ENCODE data around the gene RPTOR. TPM values are rescaled to one million over a fixed set of nuclear protein-coding genes. Genes with fewer than 3 reads are reported as not detected.

RPTOR gene
- total RNA-seq, 1 experiment from 2014 or later: 25.1 TPM

DNA sequence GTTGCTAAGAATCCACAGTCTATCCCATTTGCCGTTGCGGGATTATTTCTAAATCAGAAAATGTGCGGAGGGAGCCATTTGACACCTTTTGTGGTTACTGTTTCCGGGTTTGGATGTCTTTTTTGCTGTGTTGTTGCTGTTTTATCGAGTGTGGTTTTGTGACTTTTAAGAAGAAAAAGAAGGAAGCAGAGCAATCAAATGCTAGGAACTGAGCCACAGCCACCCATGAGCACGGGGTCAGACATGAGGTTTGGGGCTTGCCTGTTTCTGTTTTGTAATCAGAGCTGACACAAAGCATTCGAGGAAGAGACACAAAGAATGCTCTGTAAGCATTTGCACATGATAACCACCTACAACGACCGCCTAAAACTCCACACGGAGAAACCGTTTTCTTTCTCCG, 393.9 kb downstream of the RPTOR start:
- Histone ChIP-seq H3K27me3 (ENCODE audit: insufficient read depth, low read length) (no peaks in the 10 kb centered on the region), H2BK20ac (ENCODE audit: low read depth, low read length, poor library complexity, severe bottlenecking) (no peak overlapping the region), H3K27ac (ENCODE audit: insufficient read length, low read depth, low read length) (no peak overlapping the region), H2BK5ac (ENCODE audit: insufficient read length, low read length) (no peak overlapping the region), H2BK15ac (ENCODE audit: low read depth, low read length) (no peak overlapping the region), H4K8ac (replicated peaks; ENCODE audit: insufficient read length, low read depth, low read length) (no peak overlapping the region), H4K20me1 (ENCODE audit: control insufficient read depth, insufficient read depth, insufficient read length) (peaks cover 4% of the 10 kb centered on the region), H3K79me1 (ENCODE audit: insufficient read depth, low read depth, low read length, poor library complexity, severe bottlenecking) (no peaks in the 10 kb centered on the region), H3K4ac (ENCODE audit: low read depth, low read length) (no peak overlapping the region), H2BK120ac (ENCODE audit: low read depth, low read length, poor library complexity, severe bottlenecking) (no peak overlapping the region), H3K79me2 (ENCODE audit: insufficient read depth, low read length) (no peaks in the 10 kb centered on the region), H3K4me2 (ENCODE audit: insufficient read depth, insufficient read length, low read length) (no peak overlapping the region), H3K9ac (ENCODE audit: extremely low read depth, insufficient read length, low read length) (no peak overlapping the region), H4K5ac (ENCODE audit: insufficient read length, low read depth, low read length) (no peak overlapping the region), H3K14ac (ENCODE audit: insufficient read depth, low read length) (no peak overlapping the region), H3K23me2 (ENCODE audit: insufficient read length, low read depth, low read length, poor library complexity, severe bottlenecking) (no peaks in the 10 kb centered on the region), H2AFZ (ENCODE audit: low read length) (no peak overlapping the region), H3K4me1 (ENCODE audit: insufficient read depth, low read length) (no peaks in the 10 kb centered on the region), H2BK12ac (ENCODE audit: insufficient read length, low read depth, low read length) (no peak overlapping the region), H2AK5ac (ENCODE audit: insufficient read length, low read length) (no peak overlapping the region), H3T11ph (ENCODE audit: low read length) (no peak overlapping the region), H3K56ac (ENCODE audit: insufficient read length, low read depth, low read length) (no peak overlapping the region), H3K9me3 (ENCODE audit: control insufficient read depth, low read depth, low read length) (no peaks in the 10 kb centered on the region), H3K23ac (ENCODE audit: insufficient read length, low read depth, low read length) (no peak overlapping the region), H3K18ac (ENCODE audit: insufficient read length, low read depth, low read length) (no peak overlapping the region), H4K91ac (ENCODE audit: insufficient read length, low read depth, low read length) (no peak overlapping the region)
- H3K36me3 Mint-ChIP-seq (ENCODE audit: insufficient read depth in 1 of 3, low read depth in 3 of 3): no peaks in the 10 kb centered on the region; a peak in 1 of 7 replicates
- no peaks in the 10 kb centered on the region for H3K9me3 Mint-ChIP-seq
- peaks cover 1% of the 10 kb centered on the region for H3K27me3 Mint-ChIP-seq (ENCODE audit: low read depth)
- no peak overlapping the region for H3K27ac Mint-ChIP-seq
- H3K4me1 Mint-ChIP-seq: peaks cover 0 to 19% of the 10 kb centered on the region in 2 experiments; a peak in 3 of 4 replicates
- DNase-seq: no peak
- no CpG with 5 or more reads among the region's 12 CpGs for WGBS (ENCODE audit: extremely low coverage, insufficient read length, low lambda C conversion rate)
- no peak overlapping the region for H3K4me3 Mint-ChIP-seq
- TF ChIP-seq, protein P1, sequence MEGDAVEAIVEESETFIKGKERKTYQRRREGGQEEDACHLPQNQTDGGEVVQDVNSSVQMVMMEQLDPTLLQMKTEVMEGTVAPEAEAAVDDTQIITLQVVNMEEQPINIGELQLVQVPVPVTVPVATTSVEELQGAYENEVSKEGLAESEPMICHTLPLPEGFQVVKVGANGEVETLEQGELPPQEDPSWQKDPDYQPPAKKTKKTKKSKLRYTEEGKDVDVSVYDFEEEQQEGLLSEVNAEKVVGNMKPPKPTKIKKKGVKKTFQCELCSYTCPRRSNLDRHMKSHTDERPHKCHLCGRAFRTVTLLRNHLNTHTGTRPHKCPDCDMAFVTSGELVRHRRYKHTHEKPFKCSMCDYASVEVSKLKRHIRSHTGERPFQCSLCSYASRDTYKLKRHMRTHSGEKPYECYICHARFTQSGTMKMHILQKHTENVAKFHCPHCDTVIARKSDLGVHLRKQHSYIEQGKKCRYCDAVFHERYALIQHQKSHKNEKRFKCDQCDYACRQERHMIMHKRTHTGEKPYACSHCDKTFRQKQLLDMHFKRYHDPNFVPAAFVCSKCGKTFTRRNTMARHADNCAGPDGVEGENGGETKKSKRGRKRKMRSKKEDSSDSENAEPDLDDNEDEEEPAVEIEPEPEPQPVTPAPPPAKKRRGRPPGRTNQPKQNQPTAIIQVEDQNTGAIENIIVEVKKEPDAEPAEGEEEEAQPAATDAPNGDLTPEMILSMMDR (conservative IDR thresholded peaks at IDR 0.05): no peak

Measured in H9 (cell line).